G401 (cell line): ENCODE results near the gene DCC. TPM values are rescaled to one million over a fixed set of nuclear protein-coding genes. Genes with fewer than 3 reads are reported as not detected.

Experiments used
- DNase-seq: peaks from one replicate; pipeline ENCODE4 v3.0.0-alpha.2; 2015; ENCODE audit warnings: low spot score
- in situ Hi-C: cut with HindIII; loops from 2 replicates; pipeline ENCODE4 v1.10.0; 2016; ENCODE audit warnings: low sequenced_read_pairs, mixed read lengths
- total RNA-seq: library from RNA; depleted of rRNA; stranded (reverse); fragments of >200 nt; shearing (Covaris generic); gene quantifications from 2 replicates; pipeline ENCODE4 v1.2.3, GENCODE V29; 2014

The DCC gene
- total RNA-seq, 1 experiment from 2014 or later, result not detected

- in situ Hi-C loops, result no loop called here
Observed at GRCh38 chr18:52567360-52567759, 227.4 kb downstream of the DCC start.

GRCh38 chr18:52569492-52569891 lies 229.5 kb downstream of the DCC start:
- in situ Hi-C loops, result no loop called here
- DNase-seq, result no peak

More at GRCh38 chr18:52567360-52567759, 227.4 kb downstream of the DCC start:
- no peak for DNase-seq

DNA sequence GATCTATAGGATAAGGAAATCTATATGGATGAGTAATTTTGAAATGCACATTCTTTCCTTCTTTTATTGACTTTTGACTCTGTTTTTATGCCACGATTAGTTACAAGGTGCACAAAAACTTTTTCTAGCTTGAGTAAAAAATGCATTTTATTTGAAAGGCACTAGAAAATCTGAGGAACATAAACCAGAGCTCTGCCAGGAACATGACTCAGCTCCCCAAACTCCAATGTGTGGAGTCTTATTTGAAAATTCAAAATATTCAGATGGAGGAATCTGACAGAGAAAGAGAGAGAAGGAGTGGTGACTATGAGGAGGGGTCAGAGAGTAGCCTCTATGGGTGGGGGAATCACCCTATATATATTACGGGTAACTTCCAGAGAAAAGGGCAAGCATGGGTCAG lies 231.0 kb downstream of the DCC start:
- DNase-seq, result no peak
- in situ Hi-C loops, result no loop called here

GRCh38 chr18:52572036-52573000 lies 232.3 kb downstream of the DCC start:
- DNase-seq, result no peak

GRCh38 chr18:52577795-52578194 lies 237.8 kb downstream of the DCC start:
- in situ Hi-C loops, result no loop called here
- DNase-seq, result no peak

More at GRCh38 chr18:52572036-52573000, 232.3 kb downstream of the DCC start:
- in situ Hi-C loops, result no loop called here

DNA sequence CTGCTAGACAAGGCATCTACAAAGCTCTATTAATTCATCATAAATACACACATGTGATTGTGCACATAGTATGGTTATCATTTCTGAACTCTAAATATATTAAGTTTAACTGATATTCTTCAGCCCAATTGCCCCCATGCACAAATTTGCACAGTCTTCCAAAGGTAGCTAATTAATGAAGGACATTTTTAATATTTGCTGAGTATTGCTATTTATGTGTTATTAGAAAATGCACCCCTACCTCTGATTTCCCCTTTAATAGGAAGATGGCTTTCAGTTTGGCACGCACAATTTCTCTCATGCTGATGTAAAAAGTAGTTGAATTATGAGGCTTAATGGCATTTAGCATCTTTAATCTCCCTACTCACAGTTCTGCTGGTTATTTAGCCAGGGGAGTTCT lies 242.1 kb downstream of the DCC start:
- no peak for DNase-seq
- in situ Hi-C loops, result no loop called here

- in situ Hi-C loops, result no loop called here
Observed at GRCh38 chr18:52582516-52582915, 242.5 kb downstream of the DCC start.

GRCh38 chr18:52588931-52589330 lies 248.9 kb downstream of the DCC start:
- no peak for DNase-seq
- in situ Hi-C loops, result no loop called here

More at GRCh38 chr18:52582516-52582915, 242.5 kb downstream of the DCC start:
- no peak for DNase-seq

DNA sequence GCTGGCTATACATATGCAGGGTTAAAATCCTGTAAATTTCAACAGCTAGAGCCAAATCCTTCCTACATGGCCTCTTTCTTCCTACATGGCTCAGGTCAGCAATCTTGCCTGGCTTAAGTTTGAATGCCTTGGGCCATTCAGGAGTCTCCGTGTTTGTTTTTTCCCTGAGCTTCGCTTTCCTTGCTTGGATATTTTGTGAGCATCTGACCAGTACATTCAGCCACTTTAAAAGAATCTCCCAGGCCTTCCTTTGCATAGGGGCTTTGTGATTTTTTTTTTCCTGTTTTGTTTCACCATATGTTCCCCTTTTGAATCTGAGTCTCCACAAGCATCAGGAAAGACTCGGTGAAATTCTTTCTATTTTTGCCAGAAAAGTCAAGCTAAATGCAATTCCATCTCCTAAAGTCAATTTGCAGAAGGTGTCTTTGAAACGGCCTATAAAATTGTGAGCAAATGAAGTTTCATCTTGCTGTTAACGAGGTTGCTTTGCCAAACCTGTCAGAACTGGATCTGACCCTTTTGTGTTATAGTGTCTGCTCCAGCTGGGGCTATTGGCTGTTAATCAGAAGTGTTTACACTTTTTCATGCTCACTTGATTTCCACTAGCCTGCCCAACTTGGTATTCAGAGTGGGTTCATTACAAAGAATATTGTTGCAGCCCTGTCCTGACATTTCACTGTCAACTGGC lies 256.9 kb downstream of the DCC start:
- in situ Hi-C loops, result no loop called here
- no peak for DNase-seq

GRCh38 chr18:52598921-52599320 lies 258.9 kb downstream of the DCC start:
- in situ Hi-C loops, result no loop called here
- no peak for DNase-seq

DNA sequence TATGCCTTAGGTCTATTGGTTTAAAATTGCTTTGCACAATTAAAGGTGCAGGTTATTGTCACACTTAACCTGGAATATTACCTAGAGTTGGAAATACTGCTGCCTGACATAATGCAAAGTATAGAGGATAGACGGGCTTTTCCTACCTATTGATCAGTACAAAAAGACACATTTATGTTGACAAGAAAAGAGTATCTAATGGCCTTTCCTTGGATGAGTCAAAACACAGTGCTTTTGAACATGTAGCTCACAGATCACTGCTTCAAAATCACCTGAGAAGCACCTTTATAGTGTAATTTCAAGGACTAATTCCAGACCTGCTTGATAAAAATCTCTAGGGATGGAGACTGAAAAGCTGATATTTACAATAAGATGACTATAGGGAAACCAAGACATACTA lies 262.8 kb downstream of the DCC start:
- in situ Hi-C loops, result no loop called here
- DNase-seq, result no peak

DNA sequence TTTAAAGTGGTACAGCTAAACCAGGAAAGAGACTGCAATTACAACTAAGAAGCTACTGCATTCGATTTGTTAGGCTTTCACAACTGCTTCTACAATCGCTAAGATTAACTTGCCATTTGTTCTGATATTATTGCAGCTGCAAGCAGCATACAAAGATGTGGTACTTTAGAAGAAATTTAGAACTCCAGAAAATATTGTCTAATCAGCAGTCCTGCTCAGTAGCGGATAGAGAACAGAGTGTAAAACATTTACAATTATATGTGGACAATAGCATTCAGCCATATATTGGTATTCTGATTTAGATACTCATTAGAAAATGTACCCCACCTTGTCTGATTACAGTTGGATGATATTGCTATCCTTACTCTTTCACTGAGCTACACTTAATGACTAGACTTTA lies 265.3 kb downstream of the DCC start:
- DNase-seq, result no peak
- in situ Hi-C loops, result no loop called here

GRCh38 chr18:52607985-52608384 lies 268.0 kb downstream of the DCC start:
- in situ Hi-C loops, result no loop called here

GRCh38 chr18:52610451-52611115 lies 270.6 kb downstream of the DCC start:
- DNase-seq, result no peak

More at GRCh38 chr18:52607985-52608384, 268.0 kb downstream of the DCC start:
- DNase-seq, result no peak

DNA sequence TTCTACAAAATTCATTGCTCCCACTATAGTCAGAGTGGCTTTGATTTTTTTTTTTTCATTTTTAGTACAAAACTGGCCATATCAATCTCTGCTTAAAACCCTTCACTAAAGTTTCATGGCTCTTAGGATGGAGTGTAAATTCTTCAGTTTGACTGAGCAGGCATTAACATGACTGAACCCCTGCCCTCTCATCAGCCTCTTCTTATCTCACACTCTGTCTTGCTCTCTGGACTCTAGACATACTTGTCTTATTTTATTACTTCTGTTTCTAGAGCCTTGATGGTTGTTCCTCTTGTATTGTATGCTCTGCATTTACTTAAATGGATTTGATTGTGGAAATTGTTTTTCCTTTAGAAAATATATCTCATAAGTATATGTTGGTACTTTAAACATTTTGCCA lies 272.4 kb downstream of the DCC start:
- in situ Hi-C loops, result no loop called here
- DNase-seq, result no peak

More at GRCh38 chr18:52610451-52611115, 270.6 kb downstream of the DCC start:
- in situ Hi-C loops, result no loop called here

DNA sequence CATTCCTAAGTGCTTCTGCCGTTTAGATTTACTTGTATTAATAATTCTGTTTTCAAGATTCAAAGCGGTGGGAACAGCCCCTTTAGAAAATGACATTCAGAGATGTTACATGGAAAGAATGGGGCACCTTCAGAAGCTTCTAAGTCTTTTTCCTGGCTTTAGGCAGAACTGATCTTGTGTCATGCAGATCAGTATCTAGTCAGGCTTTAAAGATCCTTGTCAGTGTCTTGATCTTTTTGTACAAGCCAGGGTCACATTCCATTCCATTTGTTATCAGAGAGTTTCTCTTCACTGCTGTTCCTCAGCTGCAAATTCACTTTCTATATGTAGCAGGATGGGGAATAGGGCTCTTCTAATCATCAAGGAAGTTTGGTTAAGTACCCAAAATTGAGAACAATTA lies 275.3 kb downstream of the DCC start:
- no peak for DNase-seq
- in situ Hi-C loops, result no loop called here

DNA sequence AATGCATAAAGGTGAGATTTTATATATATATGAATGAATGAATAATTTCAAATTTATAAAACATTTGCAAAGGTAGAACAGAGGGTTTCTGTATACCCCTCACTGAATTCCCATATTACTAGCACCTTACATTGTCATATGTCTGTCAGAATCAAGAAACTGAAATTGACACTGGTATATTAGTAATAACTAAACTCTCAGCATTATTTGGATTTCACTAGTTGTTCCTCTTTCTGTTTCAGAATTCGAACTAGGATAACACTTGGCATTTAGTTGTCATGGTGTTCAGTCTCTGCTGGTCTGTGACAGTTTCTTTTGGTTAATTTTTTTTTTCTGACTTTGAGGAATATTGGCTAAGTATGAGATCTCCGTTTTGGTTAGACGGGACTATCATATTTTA lies 275.9 kb downstream of the DCC start:
- no peak for DNase-seq
- in situ Hi-C loops, result no loop called here

DNA sequence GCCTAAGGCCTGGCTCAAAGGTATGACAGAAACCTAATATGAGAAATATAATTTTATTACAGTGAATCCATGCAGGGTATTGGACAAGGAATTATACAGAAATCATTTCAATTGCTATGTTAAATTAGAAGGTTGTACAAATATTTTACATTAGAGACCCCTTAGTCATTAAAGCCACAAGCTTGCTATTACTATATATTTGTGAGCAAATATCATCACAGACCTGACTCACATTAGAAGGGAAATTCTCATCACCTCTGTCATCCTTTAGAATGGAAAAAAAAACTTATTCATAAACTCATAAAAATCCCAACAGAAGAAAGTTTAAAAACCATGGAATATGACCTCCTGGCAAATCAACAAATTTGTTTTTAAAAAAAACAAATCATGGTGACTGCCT lies 277.9 kb downstream of the DCC start:
- in situ Hi-C loops, result no loop called here
- no peak for DNase-seq

DNA sequence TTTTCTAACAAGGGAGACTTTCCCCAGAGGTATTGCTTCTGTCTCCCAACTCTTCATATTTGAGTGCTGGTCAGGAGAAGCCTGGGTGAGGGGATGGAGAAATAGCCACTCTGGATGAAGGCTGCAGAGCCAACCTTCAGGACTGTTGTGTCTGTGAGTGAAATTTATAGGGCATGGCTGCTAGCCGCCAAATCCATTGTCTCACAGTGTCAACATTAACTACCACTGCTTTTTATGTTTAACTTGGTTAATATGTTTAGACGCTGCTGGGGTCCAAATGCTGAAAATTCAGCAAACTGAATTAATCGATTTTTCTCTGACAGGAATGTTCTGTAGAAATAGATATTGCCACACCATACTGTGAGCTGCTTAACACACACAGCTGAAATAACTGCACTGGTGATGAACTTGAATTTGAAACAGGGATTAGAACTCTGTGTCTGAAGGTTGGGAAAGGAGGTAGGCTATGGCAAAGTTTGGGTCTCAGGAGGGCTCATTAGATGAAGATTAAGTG lies 281.0 kb downstream of the DCC start:
- no peak for DNase-seq
- in situ Hi-C loops, result no loop called here

DNA sequence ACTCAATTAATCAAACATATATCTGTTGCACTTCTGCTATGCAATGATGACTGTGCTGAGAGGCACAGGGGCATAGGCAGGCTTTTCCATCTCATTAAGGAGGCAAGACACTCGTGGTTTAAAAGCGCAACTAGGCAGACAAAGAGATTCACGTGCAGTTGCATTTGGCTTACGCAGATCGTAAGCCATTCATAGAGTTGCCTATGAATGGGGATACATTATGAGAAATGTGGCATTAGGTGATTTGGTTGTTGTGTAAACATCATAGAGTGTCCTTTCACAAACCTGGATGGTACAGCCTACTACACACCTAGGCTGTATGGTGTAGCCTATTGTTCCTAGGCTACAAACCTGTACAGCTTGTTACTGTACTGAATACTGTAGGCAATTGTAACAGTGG lies 284.7 kb downstream of the DCC start:
- DNase-seq, result no peak
- in situ Hi-C loops, result no loop called here
